ENCODE results near the gene NAP1L5.

Gene NAP1L5

DNA sequence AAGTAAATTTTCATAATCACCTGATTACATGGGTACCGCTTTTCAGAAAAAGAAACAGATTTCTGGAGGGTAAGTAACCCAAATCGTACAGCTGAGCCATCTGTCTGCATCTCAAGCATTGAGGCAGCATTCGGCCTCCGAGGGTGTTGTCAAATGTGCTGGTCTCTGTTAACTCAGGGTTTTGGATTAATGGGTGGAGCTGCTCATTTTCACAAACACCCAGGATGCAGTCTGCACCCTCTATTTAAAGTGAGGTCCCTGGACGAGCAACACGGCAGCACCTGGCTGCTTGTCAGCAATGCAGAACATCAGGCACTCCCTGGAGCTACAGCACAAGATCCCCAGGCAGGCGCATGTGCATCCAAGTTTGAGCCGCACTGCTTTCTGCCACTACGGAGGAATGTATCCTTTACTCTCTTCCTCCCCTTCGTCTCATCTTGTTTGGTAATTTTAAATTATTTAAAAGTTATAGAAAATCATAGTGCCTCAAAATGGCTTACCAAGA is 24.7 kb upstream of the NAP1L5 start:
- no peak for ATAC-seq
- TF ChIP-seq, protein P1, sequence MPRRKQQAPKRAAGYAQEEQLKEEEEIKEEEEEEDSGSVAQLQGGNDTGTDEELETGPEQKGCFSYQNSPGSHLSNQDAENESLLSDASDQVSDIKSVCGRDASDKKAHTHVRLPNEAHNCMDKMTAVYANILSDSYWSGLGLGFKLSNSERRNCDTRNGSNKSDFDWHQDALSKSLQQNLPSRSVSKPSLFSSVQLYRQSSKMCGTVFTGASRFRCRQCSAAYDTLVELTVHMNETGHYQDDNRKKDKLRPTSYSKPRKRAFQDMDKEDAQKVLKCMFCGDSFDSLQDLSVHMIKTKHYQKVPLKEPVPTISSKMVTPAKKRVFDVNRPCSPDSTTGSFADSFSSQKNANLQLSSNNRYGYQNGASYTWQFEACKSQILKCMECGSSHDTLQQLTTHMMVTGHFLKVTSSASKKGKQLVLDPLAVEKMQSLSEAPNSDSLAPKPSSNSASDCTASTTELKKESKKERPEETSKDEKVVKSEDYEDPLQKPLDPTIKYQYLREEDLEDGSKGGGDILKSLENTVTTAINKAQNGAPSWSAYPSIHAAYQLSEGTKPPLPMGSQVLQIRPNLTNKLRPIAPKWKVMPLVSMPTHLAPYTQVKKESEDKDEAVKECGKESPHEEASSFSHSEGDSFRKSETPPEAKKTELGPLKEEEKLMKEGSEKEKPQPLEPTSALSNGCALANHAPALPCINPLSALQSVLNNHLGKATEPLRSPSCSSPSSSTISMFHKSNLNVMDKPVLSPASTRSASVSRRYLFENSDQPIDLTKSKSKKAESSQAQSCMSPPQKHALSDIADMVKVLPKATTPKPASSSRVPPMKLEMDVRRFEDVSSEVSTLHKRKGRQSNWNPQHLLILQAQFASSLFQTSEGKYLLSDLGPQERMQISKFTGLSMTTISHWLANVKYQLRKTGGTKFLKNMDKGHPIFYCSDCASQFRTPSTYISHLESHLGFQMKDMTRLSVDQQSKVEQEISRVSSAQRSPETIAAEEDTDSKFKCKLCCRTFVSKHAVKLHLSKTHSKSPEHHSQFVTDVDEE (CRISPR knock-in tag; IDR thresholded peaks at IDR 0.05): no peak
- no peak for TF ChIP-seq TCF4 (CRISPR knock-in tag; IDR thresholded peaks at IDR 0.05; ENCODE audit: borderline replicate concordance)
- TF ChIP-seq, protein P2, sequence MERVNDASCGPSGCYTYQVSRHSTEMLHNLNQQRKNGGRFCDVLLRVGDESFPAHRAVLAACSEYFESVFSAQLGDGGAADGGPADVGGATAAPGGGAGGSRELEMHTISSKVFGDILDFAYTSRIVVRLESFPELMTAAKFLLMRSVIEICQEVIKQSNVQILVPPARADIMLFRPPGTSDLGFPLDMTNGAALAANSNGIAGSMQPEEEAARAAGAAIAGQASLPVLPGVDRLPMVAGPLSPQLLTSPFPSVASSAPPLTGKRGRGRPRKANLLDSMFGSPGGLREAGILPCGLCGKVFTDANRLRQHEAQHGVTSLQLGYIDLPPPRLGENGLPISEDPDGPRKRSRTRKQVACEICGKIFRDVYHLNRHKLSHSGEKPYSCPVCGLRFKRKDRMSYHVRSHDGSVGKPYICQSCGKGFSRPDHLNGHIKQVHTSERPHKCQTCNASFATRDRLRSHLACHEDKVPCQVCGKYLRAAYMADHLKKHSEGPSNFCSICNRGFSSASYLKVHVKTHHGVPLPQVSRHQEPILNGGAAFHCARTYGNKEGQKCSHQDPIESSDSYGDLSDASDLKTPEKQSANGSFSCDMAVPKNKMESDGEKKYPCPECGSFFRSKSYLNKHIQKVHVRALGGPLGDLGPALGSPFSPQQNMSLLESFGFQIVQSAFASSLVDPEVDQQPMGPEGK (CRISPR knock-in tag; IDR thresholded peaks at IDR 0.05; ENCODE audit: borderline replicate concordance): no peak
- TF ChIP-seq ZC3H10 (CRISPR knock-in tag; IDR thresholded peaks at IDR 0.05): no peak
- TF ChIP-seq, protein P3, sequence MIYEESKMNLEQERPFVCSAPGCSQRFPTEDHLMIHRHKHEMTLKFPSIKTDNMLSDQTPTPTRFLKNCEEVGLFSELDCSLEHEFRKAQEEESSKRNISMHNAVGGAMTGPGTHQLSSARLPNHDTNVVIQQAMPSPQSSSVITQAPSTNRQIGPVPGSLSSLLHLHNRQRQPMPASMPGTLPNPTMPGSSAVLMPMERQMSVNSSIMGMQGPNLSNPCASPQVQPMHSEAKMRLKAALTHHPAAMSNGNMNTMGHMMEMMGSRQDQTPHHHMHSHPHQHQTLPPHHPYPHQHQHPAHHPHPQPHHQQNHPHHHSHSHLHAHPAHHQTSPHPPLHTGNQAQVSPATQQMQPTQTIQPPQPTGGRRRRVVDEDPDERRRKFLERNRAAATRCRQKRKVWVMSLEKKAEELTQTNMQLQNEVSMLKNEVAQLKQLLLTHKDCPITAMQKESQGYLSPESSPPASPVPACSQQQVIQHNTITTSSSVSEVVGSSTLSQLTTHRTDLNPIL (CRISPR knock-in tag; IDR thresholded peaks at IDR 0.05; ENCODE audit: low read depth): no peak
- no peak for TF ChIP-seq ESRRG (CRISPR knock-in tag; IDR thresholded peaks at IDR 0.05)
- TF ChIP-seq OSR1 (CRISPR knock-in tag; IDR thresholded peaks at IDR 0.05): no peak

DNA sequence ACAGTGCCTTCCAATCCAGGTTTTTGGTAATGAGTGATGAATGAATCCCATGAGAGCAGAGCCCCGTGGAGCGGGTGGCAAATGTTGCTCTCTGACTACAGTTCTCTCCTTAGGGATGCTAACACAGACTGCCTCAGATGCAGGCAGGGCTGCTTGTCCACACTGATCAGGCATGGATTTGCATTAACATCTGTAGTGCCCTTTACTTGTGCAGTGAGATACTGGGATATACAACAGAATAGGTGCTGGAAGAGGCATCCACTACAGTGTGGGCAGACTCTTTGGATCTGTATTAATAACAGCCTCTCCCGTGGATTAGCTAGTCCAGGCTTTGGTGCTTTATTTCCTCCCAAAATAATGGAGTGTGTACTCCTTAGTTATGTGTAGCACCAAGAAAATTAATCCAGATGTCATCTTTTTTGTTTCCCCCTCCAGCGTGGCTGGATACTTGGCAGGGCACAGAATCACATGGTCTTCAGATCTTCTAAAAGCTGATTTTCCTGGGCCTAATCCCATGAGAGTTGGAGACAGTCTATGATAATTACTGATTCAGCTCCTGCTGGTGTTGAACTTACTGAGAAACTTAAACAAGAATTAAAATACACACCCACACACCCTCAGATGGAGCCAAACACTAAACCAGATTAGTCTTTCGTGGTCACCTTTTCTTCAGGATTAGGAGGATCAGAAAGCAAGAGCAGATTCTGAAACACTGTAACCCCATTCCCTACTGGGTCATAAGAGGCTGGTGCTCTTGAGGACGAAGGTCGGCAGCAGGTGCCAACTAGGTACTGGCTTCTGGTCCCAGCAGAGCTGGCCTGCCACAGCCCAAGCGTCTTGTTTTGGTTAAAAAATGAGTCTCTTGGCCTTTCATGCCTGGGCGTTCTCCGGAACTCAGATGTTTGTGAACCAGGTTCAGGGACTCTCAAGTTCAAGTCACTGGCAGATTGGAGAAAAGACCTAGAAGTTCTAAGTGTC is 23.1 kb upstream of the NAP1L5 start:
- ATAC-seq: no peak
- TF ChIP-seq ZNF565 (CRISPR knock-in tag; conservative IDR thresholded peaks at IDR 0.05; ENCODE audit: low read depth) (no peak), ZFP3 (CRISPR knock-in tag; IDR thresholded peaks at IDR 0.05) (no peak), ZC3H10 (CRISPR knock-in tag; IDR thresholded peaks at IDR 0.05) (no peak), SNAI2 (CRISPR knock-in tag; IDR thresholded peaks at IDR 0.05) (no peak), ESRRG (CRISPR knock-in tag; IDR thresholded peaks at IDR 0.05) (no peak), ISL1 (CRISPR knock-in tag; IDR thresholded peaks at IDR 0.05) (no peak), CSDC2 (CRISPR knock-in tag; IDR thresholded peaks at IDR 0.05) (no peak), PPARA (CRISPR knock-in tag; IDR thresholded peaks at IDR 0.05; ENCODE audit: borderline replicate concordance) (no peak), ZNF8 (CRISPR knock-in tag; IDR thresholded peaks at IDR 0.05) (no peak), ARNTL (CRISPR knock-in tag; IDR thresholded peaks at IDR 0.05; ENCODE audit: borderline replicate concordance, low read depth) (no peak), ZFP30 (CRISPR knock-in tag; IDR thresholded peaks at IDR 0.05) (no peak), TCF4 (CRISPR knock-in tag; IDR thresholded peaks at IDR 0.05; ENCODE audit: borderline replicate concordance) (no peak), ZNF70 (CRISPR knock-in tag; IDR thresholded peaks at IDR 0.05) (no peak), RARB (CRISPR knock-in tag; IDR thresholded peaks at IDR 0.05) (no peak), BACH2 (CRISPR knock-in tag; IDR thresholded peaks at IDR 0.05; ENCODE audit: borderline replicate concordance) (no peak)
- TF ChIP-seq, protein P4, sequence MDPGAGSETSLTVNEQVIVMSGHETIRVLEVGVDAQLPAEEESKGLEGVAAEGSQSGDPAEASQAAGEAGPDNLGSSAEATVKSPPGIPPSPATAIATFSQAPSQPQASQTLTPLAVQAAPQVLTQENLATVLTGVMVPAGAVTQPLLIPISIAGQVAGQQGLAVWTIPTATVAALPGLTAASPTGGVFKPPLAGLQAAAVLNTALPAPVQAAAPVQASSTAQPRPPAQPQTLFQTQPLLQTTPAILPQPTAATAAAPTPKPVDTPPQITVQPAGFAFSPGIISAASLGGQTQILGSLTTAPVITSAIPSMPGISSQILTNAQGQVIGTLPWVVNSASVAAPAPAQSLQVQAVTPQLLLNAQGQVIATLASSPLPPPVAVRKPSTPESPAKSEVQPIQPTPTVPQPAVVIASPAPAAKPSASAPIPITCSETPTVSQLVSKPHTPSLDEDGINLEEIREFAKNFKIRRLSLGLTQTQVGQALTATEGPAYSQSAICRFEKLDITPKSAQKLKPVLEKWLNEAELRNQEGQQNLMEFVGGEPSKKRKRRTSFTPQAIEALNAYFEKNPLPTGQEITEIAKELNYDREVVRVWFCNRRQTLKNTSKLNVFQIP (CRISPR knock-in tag; IDR thresholded peaks at IDR 0.05; ENCODE audit: borderline replicate concordance, low read depth): no peak
- TF ChIP-seq, protein P3 (CRISPR knock-in tag; IDR thresholded peaks at IDR 0.05; ENCODE audit: low read depth): no peak

DNA sequence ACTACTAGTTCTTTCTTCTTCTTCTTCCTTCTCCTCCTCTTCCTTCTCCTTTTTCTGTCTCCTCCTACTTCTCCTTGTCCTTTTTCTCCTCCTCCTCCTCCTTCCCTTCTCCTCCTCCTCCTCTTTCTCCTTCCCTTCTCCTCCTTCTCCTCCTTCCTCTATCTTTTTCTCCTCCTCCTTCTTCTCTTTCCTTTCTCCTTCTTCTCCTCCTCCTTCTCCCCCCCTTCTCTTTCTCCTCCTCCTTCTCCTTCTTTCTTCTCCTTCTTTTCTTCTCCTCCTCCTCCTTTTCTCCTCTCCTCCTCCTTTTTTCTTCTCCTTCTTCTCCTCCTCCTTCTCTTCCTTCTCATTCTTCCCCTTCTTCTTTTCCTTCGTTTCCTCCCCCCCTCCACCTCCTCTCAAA is 21.8 kb upstream of the NAP1L5 start:
- no peak for ATAC-seq
- TF ChIP-seq ISL1 (CRISPR knock-in tag; IDR thresholded peaks at IDR 0.05): no peak
- TF ChIP-seq TCF4 (CRISPR knock-in tag; IDR thresholded peaks at IDR 0.05; ENCODE audit: borderline replicate concordance): no peak
- TF ChIP-seq TOX (CRISPR knock-in tag; IDR thresholded peaks at IDR 0.05; ENCODE audit: borderline replicate concordance): no peak
- TF ChIP-seq BACH2 (CRISPR knock-in tag; IDR thresholded peaks at IDR 0.05; ENCODE audit: borderline replicate concordance): no peak
- TF ChIP-seq, protein P2 (CRISPR knock-in tag; IDR thresholded peaks at IDR 0.05; ENCODE audit: borderline replicate concordance): no peak
- no peak for TF ChIP-seq GLIS3 (CRISPR knock-in tag; IDR thresholded peaks at IDR 0.05)
- TF ChIP-seq, protein P1 (CRISPR knock-in tag; IDR thresholded peaks at IDR 0.05): no peak
